Smooth muscle cell of the umbilical artery (primary cell): Measurements from ENCODE around the gene PIR. TPM values are rescaled to one million over a fixed set of nuclear protein-coding genes. Genes with fewer than 3 reads are reported as not detected.

ENCODE experiments used
- total RNA-seq: library from RNA; depleted of rRNA; stranded (reverse); fragments of >200 nt; gene quantifications from 2 replicates; pipeline ENCODE4 v1.2.3, GENCODE V29; 2014

PIR gene
- total RNA-seq: 9.5 and 13.7 TPM in 2 replicates

GRCh38 chrX:15493118-15493962 lies at the start of gene PIR:
Gene PIR (minus strand): TSS chrX:15493333. CDS start chrX:15491257, 2,076 bp downstream.

GRCh38 chrX:15500497-15500966 lies 7.4 kb upstream of the PIR start, which contains the start of gene BMX:
Gene BMX (plus strand): TSS chrX:15500807. CDS start chrX:15508354, 7,547 bp downstream.

GRCh38 chrX:15384304-15384703 lies 108.8 kb downstream of the PIR start, which contains the start of gene VEGFD:
Gene VEGFD (minus strand): TSS chrX:15384413. CDS start chrX:15383946, 467 bp downstream.

GRCh38 chrX:15335135-15336022 lies 157.8 kb downstream of the PIR start, which contains the start of gene PIGA:
Gene PIGA (minus strand): TSS chrX:15335523. CDS start chrX:15331930, 3,593 bp downstream.

Other genes starting within 250 kb of the PIR start
- gene ASB9, start 223.2 kb downstream of the PIR start, total RNA-seq: 1.2 TPM in 2 replicates
- not detected in 2 replicates for gene ASB11, start 177.7 kb downstream of the PIR start, total RNA-seq
- 9.5 and 10.5 TPM in 2 replicates for gene PIGA, start 157.8 kb downstream of the PIR start, total RNA-seq
- 0.09 and 0.30 TPM in 2 replicates for gene VEGFD, start 108.9 kb downstream of the PIR start, total RNA-seq
- gene BMX, start 7.5 kb upstream of the PIR start, total RNA-seq: 0.23 and 0.30 TPM in 2 replicates
- gene ACE2, start 107.6 kb upstream of the PIR start, total RNA-seq: 0.05 TPM in 1 of 2 replicates, not detected in the other
- 0.42 TPM in 1 of 2 replicates, not detected in the other for gene CLTRN, start 171.5 kb upstream of the PIR start, total RNA-seq
- gene CA5B, start 244.9 kb upstream of the PIR start, total RNA-seq: 3.3 and 5.2 TPM in 2 replicates